OCI-LY1 (cell line): ENCODE measurements around the gene OLFML2B.

ENCODE experiments used
- CTCF ChIP-seq: fragments of 200-600 bp; sonication (generic), shearing (Covaris generic); IDR thresholded peaks from 2 replicates; pipeline ENCODE4 v1.5.1; 2017; ENCODE audit warnings: mild to moderate bottlenecking, antibody characterized with exemption, low read length, moderate library complexity, mixed read lengths
- EZH2 ChIP-seq: fragments of 200-600 bp; sonication (generic), shearing (Covaris generic); IDR thresholded peaks from 2 replicates; pipeline ENCODE4 v1.8.0; 2017; ENCODE audit warnings: borderline replicate concordance, mixed run types, mild to moderate bottlenecking, antibody characterized with exemption, low read length, moderate library complexity, mixed read lengths

- TF ChIP-seq EZH2 = no peak
- TF ChIP-seq CTCF = no peak
Observed at GRCh38 chr1:162023181-162023546, 505 bp downstream of the OLFML2B start.
